ENCODE measurements around the gene RHBDD2.

- no peak for TF ChIP-seq CTCF (IDR thresholded peaks at IDR 0.05)
- TF ChIP-seq POLR2A (IDR thresholded peaks at IDR 0.05): no peak
Observed at GRCh38 chr7:75869776-75870379, 9.0 kb upstream of the RHBDD2 start.
